NCI-H1048 (cell line): ENCODE measurements around the gene FGFR3.

Experiments
- DNase-seq: peaks from one replicate; lab custom pipeline; 2025; lab: John Stamatoyannopoulos, UW

The FGFR3 gene

DNA sequence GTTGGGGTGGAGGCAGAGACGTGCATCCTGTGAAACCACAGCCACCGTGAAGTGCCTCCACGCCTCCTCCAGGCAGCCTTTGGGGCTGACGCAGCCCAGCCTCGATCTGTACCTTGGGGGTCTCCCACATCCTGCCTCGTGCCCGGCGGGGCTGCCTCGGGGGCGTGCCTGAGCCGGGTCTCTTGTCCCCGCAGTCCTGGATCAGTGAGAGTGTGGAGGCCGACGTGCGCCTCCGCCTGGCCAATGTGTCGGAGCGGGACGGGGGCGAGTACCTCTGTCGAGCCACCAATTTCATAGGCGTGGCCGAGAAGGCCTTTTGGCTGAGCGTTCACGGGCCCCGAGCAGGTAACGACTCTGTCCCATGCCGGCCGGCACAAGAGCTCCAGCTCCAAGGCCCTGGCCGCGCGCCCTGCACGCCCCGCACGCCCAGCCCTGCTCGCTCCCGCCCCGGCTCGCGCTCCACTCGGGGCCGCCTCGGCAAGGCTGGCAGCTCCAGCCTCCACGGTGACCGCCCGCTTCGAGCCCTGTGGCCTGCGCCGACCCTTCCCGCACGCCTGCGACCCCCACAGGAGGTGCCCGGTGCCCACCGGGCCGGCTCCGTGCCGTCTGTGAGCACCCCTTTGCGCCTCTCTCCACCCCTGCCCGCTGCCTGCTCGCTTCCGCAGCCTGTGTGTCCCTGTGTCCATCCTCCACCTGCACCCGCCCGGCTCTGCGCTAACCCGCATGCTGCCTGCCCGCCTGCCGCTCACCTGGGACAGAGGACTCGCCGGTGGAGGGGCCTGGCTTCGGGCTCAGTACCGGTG, 9.8 kb downstream of the FGFR3 start:
- no peak for DNase-seq

DNA sequence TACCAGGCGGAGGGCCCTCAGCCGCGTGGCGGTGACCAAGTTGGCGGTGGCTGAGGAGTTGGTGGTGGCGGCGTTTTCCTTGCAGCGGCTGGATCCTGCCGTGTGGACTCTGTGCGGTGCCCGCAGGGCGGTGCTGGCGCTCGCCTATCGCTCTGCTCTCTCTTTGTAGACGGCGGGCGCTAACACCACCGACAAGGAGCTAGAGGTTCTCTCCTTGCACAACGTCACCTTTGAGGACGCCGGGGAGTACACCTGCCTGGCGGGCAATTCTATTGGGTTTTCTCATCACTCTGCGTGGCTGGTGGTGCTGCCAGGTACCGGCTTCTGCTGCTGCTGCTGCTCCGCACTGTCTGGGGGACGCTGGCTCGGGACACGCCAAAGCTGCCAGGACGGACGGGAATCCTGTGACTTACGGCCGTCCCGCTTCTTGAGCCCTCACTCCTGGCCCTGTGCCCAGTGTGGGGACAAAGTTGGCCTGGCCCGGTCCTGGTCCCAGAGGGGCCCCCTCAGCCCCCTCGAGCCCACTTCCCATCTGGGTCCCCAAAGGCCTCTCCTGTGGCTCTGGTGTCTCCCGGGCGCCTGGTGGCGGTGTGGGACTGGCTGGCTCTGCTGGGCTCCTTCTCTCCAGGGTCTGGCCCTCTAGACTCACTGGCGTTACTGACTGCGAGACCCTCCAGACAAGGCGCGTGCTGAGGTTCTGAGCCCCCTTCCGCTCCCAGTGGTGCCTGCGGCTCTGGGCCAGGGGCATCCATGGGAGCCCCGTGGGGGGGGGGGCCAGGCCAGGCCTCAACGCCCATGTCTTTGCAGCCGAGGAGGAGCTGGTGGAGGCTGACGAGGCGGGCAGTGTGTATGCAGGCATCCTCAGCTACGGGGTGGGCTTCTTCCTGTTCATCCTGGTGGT, 10.7 kb downstream of the FGFR3 start:
- DNase-seq: no peak

GRCh38 chr4:1804638-1805492, 11.8 kb downstream of the FGFR3 start:
- DNase-seq: no peak

DNA sequence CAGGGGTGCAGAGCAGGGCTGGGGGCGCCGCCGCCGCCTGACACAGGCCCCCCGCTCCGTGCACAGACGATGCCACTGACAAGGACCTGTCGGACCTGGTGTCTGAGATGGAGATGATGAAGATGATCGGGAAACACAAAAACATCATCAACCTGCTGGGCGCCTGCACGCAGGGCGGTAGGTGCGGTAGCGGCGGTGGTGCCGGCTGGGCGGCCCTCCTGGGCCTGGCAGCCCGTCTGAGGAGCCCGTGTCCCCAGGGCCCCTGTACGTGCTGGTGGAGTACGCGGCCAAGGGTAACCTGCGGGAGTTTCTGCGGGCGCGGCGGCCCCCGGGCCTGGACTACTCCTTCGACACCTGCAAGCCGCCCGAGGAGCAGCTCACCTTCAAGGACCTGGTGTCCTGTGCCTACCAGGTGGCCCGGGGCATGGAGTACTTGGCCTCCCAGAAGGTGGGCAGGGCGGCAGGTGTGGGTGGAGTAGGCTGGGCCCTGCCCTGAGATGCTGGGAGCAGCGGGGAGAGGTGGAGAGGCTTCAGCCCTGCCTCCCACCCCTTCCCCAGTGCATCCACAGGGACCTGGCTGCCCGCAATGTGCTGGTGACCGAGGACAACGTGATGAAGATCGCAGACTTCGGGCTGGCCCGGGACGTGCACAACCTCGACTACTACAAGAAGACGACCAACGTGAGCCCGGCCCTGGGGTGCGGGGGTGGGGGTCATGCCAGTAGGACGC, 12.6 kb downstream of the FGFR3 start:
- DNase-seq: no peak

DNA sequence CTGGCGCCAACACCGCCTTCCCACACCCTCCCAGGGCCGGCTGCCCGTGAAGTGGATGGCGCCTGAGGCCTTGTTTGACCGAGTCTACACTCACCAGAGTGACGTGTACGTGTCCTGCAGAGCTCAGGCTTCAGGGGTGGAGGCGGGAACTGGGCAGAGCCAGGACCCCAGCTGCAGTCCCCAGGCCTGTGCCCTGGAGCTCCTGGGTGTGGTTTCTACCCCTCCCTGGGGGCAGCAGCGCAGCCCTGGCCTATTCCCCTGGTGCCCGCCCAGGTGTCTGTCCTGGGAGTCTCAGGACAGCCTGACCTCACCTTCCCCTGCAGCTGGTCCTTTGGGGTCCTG, 13.1 kb downstream of the FGFR3 start:
- DNase-seq: no peak

DNA sequence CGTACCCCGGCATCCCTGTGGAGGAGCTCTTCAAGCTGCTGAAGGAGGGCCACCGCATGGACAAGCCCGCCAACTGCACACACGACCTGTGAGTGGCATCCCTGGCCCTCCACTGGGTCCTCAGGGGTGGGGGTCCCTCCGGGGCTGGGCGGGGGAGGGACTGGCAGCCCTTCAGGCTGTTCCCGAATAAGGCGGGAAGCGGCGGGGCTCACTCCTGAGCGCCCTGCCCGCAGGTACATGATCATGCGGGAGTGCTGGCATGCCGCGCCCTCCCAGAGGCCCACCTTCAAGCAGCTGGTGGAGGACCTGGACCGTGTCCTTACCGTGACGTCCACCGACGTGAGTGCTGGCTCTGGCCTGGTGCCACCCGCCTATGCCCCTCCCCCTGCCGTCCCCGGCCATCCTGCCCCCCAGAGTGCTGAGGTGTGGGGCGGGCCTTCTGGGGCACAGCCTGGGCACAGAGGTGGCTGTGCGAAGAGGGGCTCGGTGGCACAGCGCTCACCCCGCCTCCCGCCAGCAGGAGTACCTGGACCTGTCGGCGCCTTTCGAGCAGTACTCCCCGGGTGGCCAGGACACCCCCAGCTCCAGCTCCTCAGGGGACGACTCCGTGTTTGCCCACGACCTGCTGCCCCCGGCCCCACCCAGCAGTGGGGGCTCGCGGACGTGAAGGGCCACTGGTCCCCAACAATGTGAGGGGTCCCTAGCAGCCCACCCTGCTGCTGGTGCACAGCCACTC, 13.7 kb downstream of the FGFR3 start:
- no peak for DNase-seq

DNA sequence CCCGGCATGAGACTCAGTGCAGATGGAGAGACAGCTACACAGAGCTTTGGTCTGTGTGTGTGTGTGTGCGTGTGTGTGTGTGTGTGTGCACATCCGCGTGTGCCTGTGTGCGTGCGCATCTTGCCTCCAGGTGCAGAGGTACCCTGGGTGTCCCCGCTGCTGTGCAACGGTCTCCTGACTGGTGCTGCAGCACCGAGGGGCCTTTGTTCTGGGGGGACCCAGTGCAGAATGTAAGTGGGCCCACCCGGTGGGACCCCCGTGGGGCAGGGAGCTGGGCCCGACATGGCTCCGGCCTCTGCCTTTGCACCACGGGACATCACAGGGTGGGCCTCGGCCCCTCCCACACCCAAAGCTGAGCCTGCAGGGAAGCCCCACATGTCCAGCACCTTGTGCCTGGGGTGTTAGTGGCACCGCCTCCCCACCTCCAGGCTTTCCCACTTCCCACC, 14.3 kb downstream of the FGFR3 start:
- DNase-seq: no peak

GRCh38 chr4:1808396-1808795, 15.3 kb downstream of the FGFR3 start:
- DNase-seq: no peak

GRCh38 chr4:1808851-1809753, 16.0 kb downstream of the FGFR3 start:
- DNase-seq: no peak

- DNase-seq: no peak
These were observed 16.8 kb downstream of the FGFR3 start for GRCh38 chr4:1809754-1810502.

GRCh38 chr4:1810765-1811164, 17.7 kb downstream of the FGFR3 start:
- no peak for DNase-seq

GRCh38 chr4:1812720-1813119, 19.6 kb downstream of the FGFR3 start:
- no peak for DNase-seq

GRCh38 chr4:1813231-1813630, 20.1 kb downstream of the FGFR3 start:
- DNase-seq: no peak

GRCh38 chr4:1813915-1814314, 20.8 kb downstream of the FGFR3 start:
- no peak for DNase-seq

- no peak for DNase-seq
These were observed 21.4 kb downstream of the FGFR3 start for GRCh38 chr4:1814453-1814852.

DNA sequence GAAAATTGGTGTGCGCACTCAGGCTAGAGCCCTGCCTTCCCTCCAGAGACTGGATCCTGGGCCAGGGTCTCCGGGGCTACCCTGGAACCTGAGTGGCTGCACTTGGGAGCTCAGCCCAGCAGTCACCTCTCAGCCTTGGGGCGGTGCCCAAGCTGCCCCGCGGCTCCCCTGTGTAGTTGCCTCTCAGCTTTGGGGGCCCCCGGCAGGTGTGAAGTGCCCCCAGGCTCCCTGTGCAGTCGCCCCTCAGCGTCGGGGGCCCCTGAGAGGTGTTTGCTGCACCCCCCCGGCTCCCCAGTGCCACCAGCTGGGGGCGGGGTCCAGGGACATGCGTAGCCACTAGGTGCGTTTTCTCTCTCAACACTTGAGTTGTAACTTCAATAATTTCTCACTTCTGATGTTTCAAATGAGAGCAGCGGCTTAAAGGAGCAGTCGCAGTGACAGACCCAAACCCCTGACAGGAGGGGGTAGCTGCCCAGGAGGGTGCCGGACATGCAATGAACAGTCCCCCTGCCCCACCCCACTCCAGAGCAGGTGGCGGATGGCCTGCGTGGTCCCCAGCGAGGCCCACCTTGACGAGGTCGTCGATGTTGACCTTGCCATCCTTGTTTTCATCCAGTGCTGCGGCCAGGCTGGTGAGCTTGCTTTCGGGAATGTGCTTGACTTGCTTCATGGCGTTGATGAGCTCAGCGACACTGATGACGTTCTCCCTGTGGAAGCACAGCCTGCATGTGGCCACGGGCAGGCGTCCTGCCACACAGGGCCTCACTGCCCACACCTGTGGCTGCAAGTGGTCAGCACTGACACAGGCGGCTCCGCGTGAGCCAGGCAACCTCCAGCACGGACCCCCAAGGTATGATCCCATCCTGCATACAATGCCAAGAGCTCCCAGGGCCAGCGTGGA, 22.3 kb downstream of the FGFR3 start:
- no peak for DNase-seq

- DNase-seq: no peak
These were observed 23.1 kb downstream of the FGFR3 start for GRCh38 chr4:1815997-1816860.
